GM21447 (cell line): Measurements from ENCODE around the gene EDN1.
"Not testable (repeated sequence)": the region's sequence is repeated elsewhere in the genome, so short reads cannot be mapped to it uniquely, and the experiment has no call there.

Experiments
- ATAC-seq: cut with Tn5 transposase; IDR thresholded peaks from one replicate; pipeline ENCODE4 v1.9.1; 2021; ENCODE audit not compliant: unreplicated experiment

Gene EDN1

DNA sequence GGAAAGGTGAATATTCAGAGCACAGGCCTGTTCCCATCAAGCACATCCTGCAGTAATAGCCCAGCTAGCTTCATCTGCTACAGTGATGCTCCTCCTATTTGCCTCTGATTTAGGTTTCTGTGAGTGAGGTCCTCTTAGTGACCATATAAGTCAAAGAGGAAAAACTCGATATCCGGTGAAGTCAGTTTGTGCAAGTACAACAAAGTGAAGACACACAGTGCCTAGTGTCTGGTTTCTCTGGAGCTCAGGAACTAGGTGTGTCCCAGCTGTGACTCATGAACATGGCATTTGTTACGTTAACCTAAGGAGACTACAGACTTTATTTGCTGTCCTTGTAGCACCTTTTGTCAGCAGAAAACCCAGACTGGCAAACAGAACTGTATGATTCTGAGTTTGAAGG is 33.9 kb downstream of the EDN1 start:
- no peak for ATAC-seq

DNA sequence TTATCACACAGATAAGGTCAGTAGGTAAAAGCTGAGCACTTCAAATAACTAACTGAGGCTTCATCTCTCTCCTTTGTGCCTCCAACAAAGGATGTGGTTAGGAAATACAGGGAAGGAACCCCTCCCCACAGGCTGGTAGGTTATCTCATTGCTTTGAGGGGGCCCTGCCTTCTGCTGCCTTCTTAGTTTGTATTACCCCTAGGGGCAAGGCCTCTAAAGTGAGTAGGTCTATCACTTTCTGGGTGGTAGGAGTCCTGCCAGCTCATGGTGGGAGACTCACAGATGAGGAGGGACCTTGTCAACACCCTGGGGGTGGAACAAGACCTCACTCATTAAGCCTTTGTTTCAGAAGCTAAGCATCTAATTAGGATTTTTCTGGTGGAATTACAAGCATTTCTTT is 34.6 kb downstream of the EDN1 start:
- ATAC-seq: no peak

DNA sequence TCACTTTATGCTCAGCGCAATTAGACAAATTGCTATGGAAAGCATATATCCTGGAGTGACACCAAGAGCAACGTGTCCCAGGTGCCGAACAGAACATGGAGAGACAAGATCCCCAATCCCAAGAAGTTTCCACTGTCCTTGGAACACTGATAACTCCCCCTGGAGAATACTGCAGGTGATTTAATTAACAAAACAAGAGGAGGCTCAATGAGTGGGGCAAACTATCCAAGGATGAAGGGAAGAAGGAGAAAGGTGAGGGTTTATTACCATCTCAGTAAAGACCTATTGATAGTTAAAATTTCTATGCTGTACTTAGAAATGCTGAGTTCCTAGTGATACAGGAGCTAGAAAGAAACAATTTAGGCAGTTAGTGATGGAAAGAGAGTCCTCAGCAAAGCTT is 35.7 kb downstream of the EDN1 start:
- no peak for ATAC-seq

DNA sequence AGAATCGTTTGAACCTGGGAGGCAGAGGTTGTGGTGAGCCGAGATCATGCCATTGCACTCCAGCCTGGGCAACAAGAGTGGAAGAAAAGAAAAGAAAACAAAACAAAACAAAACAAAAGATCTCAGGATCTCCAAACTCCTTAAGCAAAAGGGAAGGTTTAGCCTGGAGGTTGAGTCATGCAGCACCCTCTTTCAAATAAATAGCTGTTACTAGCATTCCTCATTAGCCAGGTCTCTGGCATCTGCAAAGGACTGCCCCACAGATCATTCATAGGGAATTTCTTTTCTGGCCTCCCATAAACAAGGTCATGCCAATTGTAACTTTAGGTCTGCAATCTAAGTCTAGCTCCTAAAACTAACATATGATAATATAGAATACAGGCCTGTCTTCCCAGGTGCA is 37.2 kb downstream of the EDN1 start:
- ATAC-seq: no peak

DNA sequence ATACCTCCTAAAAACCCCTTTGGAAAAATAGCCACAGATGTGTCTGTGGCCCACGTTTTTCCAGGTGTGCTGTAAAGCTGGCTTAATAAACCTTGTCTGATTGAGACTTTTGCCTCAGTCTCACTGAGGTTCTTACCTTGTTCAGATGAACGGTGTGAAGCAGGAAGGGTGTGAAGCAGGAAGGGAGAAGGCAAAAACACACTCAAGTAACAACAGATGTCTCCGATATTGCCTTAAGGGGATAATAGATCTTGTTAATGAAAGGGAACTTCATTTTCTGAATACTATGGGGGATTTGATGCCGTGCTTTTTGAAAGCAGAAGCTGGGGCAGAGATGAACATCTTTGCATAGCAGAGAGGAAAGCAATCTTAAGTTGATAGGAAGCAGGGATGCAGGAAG is 37.8 kb downstream of the EDN1 start:
- ATAC-seq: no peak

DNA sequence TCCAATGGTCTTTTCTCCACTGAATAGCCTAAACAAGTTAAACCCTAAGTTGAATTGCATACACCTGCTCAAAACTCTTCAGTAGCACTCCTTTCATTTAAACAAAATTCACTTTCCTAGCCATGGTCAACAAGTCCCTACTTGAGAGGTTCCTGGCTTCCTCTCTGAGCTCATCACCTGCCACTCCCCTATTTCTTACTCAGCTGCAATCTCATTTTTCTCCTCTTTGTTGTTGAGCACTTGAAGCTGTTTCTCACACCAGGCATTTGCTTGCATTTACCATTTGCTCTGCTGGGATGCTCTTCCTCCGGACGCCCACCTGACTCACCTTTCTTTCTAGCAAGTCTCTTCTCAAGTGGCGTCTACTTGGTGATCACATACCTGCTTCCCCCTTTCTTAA is 38.5 kb downstream of the EDN1 start:
- no peak for ATAC-seq

DNA sequence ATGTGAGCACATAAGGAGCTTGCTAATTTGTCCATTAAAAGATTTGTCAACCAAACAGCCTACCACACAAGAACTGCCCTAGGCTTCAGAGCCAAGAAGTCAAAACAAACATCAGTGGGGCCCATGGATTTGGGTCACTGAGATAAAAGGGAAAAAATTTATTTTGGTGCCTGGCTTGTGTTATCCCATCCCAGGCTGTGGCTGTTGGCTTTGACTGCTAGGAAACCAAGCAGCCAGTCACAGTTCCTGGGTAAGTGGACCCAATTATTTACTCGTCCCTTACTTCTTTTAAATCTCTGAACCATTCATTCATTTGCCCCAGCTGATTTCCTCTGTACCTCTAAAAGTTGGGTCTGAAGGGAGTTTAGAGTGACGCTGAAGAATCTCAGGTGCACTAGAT is 41.3 kb downstream of the EDN1 start:
- ATAC-seq: no peak

DNA sequence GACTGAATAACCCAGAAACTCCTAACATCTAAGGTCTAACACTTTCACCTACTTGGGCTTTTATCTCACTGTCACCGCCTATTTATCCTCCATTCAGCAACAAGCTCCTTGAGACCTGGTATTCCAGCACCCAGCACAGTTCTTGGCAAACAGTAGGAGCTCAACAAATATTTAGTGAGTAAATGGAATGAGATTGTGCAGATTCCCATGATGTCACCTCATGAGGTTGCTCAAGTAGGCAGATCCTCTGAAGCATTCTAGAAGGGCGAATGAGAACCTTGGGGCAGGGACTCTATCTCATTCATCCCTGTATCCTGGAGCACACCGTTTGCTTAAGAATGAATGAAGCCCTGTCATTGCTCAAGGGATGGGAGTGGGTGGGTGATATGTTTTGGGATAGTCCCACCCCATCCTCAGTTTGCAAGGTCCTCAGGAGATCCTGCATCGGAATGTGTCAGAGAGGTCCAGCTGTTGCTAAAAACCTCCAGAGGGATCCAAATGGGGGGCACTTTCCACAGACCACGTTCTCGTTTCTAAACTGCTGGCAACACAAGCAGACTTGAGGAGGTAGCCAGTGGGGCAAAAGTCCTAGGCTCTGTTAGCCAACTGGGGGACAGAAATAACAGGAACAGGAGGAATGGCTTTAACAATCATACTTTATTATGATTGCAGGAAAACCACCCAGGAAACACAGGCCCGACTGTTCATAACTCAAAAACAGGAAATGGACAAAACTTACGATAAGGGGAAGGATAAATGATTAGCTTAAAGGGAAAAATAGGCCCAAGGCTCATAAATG is 42.0 kb downstream of the EDN1 start:
- ATAC-seq: no peak

DNA sequence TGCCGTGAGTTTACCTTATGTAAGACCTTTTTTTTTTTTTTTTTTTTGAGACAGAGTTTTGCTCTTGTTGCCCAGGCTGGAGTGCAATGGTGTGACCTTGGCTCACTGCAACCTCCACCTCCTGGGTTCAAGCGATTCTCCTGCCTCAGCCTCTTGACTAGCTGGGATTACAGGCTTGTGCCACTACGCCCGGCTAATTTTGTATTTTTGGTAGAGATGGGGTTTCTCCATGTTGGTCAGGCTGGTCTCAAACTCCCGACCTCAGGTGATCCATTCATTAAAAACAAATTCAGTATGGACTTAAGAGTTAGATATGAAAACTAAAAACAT is 42.6 kb downstream of the EDN1 start:
- not testable (repeated sequence) for ATAC-seq

DNA sequence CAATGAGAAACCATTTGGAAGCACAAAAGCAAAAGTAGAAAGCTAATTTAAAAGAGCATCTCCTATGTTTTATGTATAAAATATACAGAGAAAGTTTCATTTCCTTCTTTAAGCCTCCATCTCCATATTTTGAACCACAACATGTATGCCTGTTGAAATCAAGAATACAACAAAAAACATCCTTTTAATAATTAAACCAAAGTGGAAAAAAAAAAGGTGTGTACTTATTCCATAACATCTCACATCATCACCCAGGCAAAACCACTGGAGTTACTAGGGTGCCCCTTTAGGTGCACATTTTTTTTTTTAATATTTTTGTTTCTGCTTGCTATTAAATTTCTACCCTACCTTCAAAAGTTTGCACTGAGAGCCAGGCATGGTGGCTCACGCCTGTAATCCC is 43.0 kb downstream of the EDN1 start:
- no peak for ATAC-seq

DNA sequence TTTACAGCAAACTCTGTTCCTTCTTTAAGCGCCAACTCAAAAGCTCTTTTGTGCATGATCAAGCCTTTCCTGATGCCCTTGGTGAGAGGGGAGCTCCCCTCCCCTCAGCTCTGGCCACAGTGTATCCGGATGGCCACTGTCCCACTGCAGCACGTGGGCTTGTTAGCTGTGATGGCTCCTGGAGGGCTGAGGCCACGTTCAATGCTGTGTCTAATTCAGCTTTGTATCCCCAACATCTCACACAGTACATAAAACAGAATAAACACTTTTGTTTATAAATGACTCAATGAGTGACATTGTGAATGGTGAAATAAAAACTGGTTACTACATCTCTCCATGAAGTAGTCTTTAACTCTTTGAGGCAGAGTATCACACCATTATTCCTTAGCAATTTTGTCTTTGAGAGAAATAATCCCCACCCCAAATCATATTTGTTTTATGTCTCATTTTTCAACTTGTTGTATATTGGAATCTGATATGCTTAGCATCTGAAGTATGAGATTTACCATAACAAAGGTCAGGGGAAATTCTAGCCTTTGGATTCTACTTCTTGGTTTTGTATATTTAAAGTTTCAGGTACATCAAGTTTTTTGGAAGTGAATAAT is 44.5 kb downstream of the EDN1 start:
- no peak for ATAC-seq

DNA sequence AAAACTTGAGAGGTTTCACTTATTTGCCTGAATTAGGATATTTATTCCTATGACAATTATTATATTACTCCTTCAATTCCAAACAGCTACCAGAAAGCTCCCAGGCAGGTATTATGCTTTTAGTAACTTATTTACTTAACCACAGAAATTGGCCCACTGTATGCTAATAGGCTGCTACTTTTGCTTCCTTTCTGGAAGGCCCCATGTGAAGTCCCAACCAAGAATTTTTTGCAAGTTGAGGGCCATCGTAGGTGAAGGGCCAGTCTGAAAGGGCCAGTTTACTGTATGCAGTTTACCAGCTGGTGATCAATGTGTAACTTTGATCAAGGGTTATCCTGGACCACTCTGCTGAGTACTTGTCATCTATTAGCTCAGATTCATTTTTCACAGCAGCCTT is 45.0 kb downstream of the EDN1 start:
- peak; percentile 80 for ATAC-seq

DNA sequence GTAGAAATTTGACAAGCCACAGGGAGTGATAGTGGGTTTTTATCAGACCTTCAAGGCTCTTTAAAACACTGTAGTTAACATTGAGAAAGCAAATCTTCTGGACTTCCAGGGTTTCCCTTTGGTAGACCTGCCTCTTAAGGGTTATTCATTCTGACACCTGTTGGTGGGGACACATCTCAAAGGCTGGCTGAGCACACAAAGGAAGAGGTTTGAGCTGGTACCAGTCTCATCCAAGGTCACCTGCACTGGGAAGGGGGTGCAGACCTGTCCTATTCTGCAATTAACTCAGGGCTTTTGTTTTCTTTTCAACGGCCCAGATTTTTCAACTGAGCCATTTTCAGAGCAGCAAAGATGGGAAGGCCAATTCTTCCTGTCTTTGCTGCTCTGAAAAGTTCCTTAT is 45.6 kb downstream of the EDN1 start:
- peak; percentile 36 for ATAC-seq

DNA sequence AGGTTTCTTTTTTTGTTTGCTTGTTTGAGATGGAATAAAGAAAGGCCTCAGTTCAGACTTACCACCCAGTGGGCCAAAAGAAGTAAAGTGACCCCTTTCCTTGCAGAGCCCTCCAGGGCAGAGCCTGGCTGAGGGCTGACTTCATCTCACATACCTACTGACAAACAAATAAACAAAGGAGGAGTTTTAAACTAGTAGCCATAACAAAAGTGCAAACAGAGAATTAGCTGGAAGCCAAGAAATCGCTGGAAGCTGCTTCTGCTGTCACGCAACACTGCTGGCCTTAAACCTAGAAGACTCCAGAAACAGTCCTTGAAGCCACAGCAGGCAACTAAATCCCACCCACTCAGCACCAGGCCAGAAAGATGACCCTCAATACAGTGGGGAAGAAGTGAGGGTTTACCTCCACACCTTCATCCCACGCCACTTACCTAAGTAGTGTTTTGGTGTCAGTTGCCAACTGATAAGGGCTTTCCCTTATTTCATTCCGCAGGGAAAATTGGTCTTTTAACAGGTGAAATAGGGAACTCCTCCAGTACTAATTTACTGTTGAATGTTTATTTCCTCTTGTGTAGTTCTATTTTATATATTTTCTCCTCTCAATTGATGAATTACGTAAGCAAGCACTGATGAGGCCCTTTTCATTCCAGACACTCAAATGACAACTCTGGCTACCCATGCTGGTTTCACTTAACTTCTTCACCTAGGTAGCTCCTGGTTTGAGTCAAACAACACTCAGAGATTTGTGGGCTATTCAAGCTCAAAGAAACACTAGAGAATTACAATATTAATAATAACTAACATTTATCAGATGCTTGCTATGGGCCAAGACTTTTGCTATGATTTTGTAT is 46.2 kb downstream of the EDN1 start:
- ATAC-seq: no peak

DNA sequence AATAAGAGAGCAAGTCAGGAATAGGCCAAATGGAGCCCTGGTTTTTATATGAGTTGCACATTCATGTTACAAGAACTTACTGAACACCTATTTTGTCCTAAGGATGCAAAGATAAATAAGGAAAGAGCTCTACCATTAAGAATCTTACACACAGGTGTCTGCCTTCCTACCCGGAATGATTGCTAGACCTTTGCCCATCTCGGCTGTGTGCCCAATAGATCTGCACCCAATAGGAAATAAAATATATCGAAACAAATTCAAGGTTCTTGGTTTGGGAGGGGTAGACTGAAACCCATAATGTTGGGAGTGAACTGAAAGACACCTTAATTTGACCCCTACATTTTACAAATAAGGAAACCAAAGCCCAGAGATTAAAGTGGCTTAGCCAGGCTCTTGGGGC is 48.9 kb downstream of the EDN1 start:
- ATAC-seq: no peak

DNA sequence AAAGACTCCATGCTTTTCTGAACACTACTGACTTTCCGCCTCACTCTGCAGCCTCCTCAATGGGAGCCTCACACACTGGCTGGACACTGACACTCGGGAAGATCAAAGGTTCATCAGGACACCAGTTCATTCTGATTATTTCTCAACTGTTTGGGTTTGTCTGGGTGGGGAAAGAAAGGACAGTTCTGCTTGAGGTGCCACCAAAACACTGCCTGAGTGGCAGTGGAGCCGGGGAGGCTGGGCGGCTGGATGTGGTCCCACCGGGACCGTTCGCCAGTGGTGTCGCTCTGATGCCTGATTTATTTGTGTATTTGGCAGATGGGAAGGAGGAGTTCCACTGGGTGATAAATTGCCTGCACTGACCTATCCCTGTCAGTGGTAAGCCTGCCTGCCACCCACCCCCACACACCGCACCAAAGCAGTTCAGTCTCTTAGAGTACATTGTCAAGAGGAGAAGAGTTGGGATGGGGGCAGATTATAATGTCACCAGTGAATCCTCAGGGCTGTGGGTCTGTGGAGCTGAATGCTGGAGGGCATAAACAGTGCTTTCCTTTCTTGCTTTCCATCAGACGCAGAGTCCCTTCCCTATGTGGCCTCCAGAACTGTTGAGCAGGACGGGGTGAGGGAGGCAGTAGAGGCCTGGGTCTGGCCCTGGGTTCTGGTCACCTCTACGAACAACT is 49.8 kb downstream of the EDN1 start:
- ATAC-seq: no peak

DNA sequence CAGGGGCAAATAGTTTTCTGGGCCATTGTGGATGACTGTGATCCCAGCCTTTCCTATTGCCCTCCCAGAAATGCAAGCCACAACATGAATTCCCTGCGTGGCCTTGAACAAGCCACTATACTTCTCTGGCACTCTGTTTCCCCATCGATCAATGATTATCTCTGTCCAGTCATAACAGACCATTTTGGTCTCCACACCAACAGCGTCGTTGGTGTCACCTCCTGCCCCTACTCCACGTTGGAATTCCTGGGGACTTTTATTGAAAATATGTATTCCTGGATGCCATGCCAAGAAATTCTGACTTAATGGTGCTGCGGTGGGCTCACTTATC is 50.3 kb downstream of the EDN1 start:
- ATAC-seq: no peak

DNA sequence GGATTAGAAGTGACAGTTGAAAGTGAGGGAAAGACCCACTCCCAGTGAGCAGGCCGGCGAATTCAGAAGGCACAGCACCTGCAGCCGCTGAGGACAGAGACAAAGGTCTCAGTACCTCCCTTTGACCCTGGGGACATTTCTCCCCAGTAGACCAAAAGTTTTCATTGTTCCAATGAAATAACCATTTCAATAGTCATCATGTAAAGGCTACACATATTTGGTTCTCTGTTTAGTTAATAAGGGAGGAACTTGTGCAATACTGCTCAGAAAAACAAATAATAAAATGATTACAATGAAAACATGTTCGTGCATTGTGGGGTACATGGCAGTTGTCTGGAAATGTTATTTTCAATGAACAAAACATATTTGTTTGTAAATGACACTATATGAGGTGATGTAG is 52.5 kb downstream of the EDN1 start:
- ATAC-seq: no peak

DNA sequence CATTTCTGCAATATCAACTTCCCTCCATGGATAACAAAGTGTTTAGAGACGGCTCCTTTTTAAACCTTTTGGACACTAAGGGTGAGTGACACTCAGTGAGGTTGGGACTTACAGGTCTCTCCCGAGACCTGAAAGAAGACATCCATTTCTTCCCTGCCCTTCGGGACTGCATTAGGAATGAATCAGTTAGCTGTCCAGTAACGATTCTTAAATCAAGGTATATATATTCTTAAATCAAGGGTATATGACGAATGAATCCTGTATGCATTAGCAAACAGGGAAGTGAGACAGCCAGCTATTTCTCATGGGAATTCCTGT is 52.9 kb downstream of the EDN1 start:
- ATAC-seq: no peak

DNA sequence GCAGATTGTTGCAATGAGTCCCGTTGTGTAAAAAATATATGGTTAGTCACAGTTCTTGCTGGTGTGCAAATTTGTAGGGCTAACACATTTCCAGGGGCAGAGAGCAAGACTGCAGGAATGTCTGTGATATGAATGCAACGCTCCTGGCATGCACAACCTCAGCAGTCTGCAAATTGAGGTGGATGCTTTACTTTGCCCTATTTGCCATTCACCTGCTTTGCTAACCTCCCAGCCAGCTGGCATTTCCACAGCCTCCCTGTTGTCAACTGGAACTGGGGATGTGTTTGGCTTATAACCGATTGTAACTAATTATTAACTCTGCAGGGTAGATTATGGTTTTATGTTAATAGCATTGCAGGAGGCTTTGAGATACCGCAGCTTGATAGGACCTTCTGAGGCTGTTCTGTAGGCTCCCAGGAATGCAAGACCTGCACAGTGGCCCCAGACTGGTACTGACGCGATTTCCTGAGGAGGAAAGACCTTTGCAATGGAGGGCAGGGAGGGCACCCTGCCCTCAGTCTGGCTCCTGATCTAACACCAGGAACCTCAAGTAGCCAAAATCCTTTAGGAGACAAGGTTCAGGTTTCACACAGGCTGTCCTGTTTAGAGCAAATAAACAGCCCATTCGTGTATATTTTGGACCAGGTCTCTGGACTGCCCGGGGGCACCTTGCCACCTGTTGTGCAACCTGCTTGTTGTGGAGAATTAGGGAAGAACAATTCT is 53.4 kb downstream of the EDN1 start:
- no peak for ATAC-seq

DNA sequence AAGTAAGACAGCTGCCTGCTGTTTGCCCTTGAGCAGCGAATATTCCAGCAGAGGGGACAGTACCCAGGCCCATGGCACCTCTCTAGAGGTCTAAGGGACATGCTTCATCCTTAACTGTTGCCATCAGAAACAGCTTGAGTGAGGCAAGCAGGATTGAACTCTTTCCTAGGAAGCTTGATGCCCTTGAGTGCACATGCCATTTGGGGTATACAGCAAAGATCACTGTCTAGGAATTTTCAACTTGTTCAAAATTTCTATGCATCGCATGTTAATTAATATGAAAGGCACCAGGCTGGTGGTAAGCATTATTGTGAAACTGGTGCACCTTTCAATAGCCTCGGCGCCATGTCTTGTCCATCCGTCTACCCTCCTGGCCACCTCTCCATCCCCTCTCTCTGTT is 54.1 kb downstream of the EDN1 start:
- no peak for ATAC-seq
